Mesothelial cell of epicardium (in vitro differentiated cells): ENCODE data around the gene DNA2. TPM values are rescaled to one million over a fixed set of nuclear protein-coding genes. Genes with fewer than 3 reads are reported as not detected.
A peak's percentile ranks its signal among the peaks of the same experiment; 100 is the strongest.
"Not testable (repeated sequence)": the region's sequence is repeated elsewhere in the genome, so short reads cannot be mapped to it uniquely, and the experiment has no call there.

Experiments
- DNase-seq, 2 experiments: peaks; one replicate each; pipeline ENCODE4 v3.0.0; 2021; ENCODE audit warnings: low spot score in 2 of 2; ENCODE audit not compliant: unreplicated experiment in 2 of 2
- H3K27ac Mint-ChIP-seq: 2 replicates; pipeline ENCODE4 v1.8.0; 2021; ENCODE audit warnings: mixed read lengths
- H3K27me3 Mint-ChIP-seq: 2 replicates; pipeline ENCODE4 v1.8.0; 2021; ENCODE audit warnings: low read depth, mixed read lengths
- H3K36me3 Mint-ChIP-seq: 2 replicates; pipeline ENCODE4 v1.8.0; 2021; ENCODE audit warnings: mixed read lengths
- H3K4me1 Mint-ChIP-seq: 2 replicates; pipeline ENCODE4 v1.8.0; 2021; ENCODE audit warnings: mixed read lengths
- H3K4me3 Mint-ChIP-seq: 2 replicates; pipeline ENCODE4 v1.8.0; 2021; ENCODE audit warnings: mild to moderate bottlenecking, moderate library complexity, mixed read lengths
- H3K9me3 Mint-ChIP-seq: 2 replicates; pipeline ENCODE4 v1.8.0; 2021; ENCODE audit warnings: mixed read lengths
- CTCF ChIP-seq: fragments of 200-600 bp; sonication (generic); IDR thresholded peaks from one replicate; pipeline ENCODE4 v1.5.0; 2021; ENCODE audit warnings: antibody characterized with exemption; ENCODE audit not compliant: unreplicated experiment
- total RNA-seq: library from RNA; stranded (reverse); gene quantifications from 3 replicates; pipeline ENCODE4 v1.2.1, GENCODE V29; 2021

Gene DNA2
- total RNA-seq, result 14.4 to 18.8 TPM (median 17.3 TPM) in 3 replicates

- no peaks in the 10 kb centered on the region for H3K9me3 Mint-ChIP-seq
- no peak for TF ChIP-seq CTCF
- peak; percentile 61 to 80 for DNase-seq
- peak within 1 kb of the TSS; percentile 99 for H3K4me3 Mint-ChIP-seq
- H3K27me3 Mint-ChIP-seq, result no peaks in the 10 kb centered on the region
- H3K4me1 Mint-ChIP-seq, result peaks cover 24% of the 10 kb centered on the region
- peaks cover 6% of the 10 kb centered on the region for H3K36me3 Mint-ChIP-seq
- peak within 1 kb of the TSS; percentile 92 for H3K27ac Mint-ChIP-seq
Measured at GRCh38 chr10:68471586-68472408, at the start of gene DNA2. TSS of gene DNA2 (minus strand) at chr10:68471973. CDS start at chr10:68471864, 109 bp downstream.

GRCh38 chr10:68518609-68519008 lies 46.8 kb upstream of the DNA2 start:
- H3K4me3 Mint-ChIP-seq, H3K4me1 Mint-ChIP-seq, H3K36me3 Mint-ChIP-seq, H3K27me3 Mint-ChIP-seq, DNase-seq, H3K27ac Mint-ChIP-seq, H3K9me3 Mint-ChIP-seq: not testable (repeated sequence)

GRCh38 chr10:68517188-68517587 lies 45.4 kb upstream of the DNA2 start:
- H3K27ac Mint-ChIP-seq, result peak overlapping the region; percentile 11
- DNase-seq, result no peak
- H3K36me3 Mint-ChIP-seq, result peaks cover 7% of the 10 kb centered on the region
- H3K9me3 Mint-ChIP-seq, result no peaks in the 10 kb centered on the region
- no peak for TF ChIP-seq CTCF
- peaks cover 6% of the 10 kb centered on the region for H3K4me1 Mint-ChIP-seq
- H3K27me3 Mint-ChIP-seq, result no peaks in the 10 kb centered on the region
- no peak overlapping the region for H3K4me3 Mint-ChIP-seq

- no peaks in the 10 kb centered on the region for H3K27me3 Mint-ChIP-seq
- peaks cover 6% of the 10 kb centered on the region for H3K4me1 Mint-ChIP-seq
- TF ChIP-seq CTCF, result no peak
- no peaks in the 10 kb centered on the region for H3K9me3 Mint-ChIP-seq
- no peak for DNase-seq
- peak overlapping the region; percentile 54 for H3K27ac Mint-ChIP-seq
- H3K4me3 Mint-ChIP-seq, result no peak overlapping the region
- H3K36me3 Mint-ChIP-seq, result peaks cover 4% of the 10 kb centered on the region
Measured at GRCh38 chr10:68516766-68517165, 45.0 kb upstream of the DNA2 start.

GRCh38 chr10:68516216-68516615 lies 44.4 kb upstream of the DNA2 start:
- H3K27ac Mint-ChIP-seq, result peak overlapping the region; percentile 24
- not testable (repeated sequence) for H3K27me3 Mint-ChIP-seq, H3K4me3 Mint-ChIP-seq, DNase-seq, H3K4me1 Mint-ChIP-seq, H3K9me3 Mint-ChIP-seq, H3K36me3 Mint-ChIP-seq

- TF ChIP-seq CTCF, result no peak
- no peaks in the 10 kb centered on the region for H3K9me3 Mint-ChIP-seq
- H3K27me3 Mint-ChIP-seq, result no peaks in the 10 kb centered on the region
- DNase-seq, result no peak
- H3K36me3 Mint-ChIP-seq, result peaks cover 4% of the 10 kb centered on the region
- no peaks in the 10 kb centered on the region for H3K4me1 Mint-ChIP-seq
- H3K4me3 Mint-ChIP-seq, result no peak overlapping the region
- no peak overlapping the region for H3K27ac Mint-ChIP-seq
Measured at GRCh38 chr10:68508090-68508489, 36.3 kb upstream of the DNA2 start.
